A549 (cell line): ENCODE results near the gene SNRNP70. TPM values are rescaled to one million over a fixed set of nuclear protein-coding genes. Genes with fewer than 3 reads are reported as not detected.
A peak's percentile ranks its signal among the peaks of the same experiment; 100 is the strongest.
"Not testable (repeated sequence)": the region's sequence is repeated elsewhere in the genome, so short reads cannot be mapped to it uniquely, and the experiment has no call there.

Experiments
- ATAC-seq, 2 experiments: fragments of 200-7000 bp in 1 of 2; fragments of >200 bp in 1 of 2; cut with Nextera tagmentation in 1 of 2; cut with Tn5 transposase in 1 of 2; 3 replicates each; pipeline versions ENCODE4 v1.8.0 to v1.9.1; 2018 to 2020; ENCODE audit warnings: mild to moderate bottlenecking in 1 of 2, moderate library complexity in 1 of 2
- CTCF ChIA-PET: fragments of 300-600 bp; sonication (Branson Sonifier 250); formaldehyde crosslinking; extraction: SDS; loops from one replicate; lab custom pipeline; 2021; ENCODE audit warnings: antibody characterized with exemption, inconsistent platforms; lab: Yijun Ruan, JAX
- POLR2A ChIA-PET: fragments of 350-600 bp; formaldehyde crosslinking; extraction: SDS; loops from one replicate; lab custom pipeline; 2021; ENCODE audit warnings: antibody characterized with exemption, inconsistent platforms; lab: Yijun Ruan, JAX
- DNase-seq, 2 experiments: peaks; one replicate each; pipeline versions ENCODE4 v3.0.0 to v3.0.0-alpha.2; 2011 to 2016; ENCODE audit warnings: low read depth in 1 of 2, low spot score in 1 of 2
- FAIRE-seq: peaks from 2 replicates; lab custom pipeline; 2011; peaks lifted over from hg19 to GRCh38; lab: Jason Lieb, UNC
- H3K27ac ChIP-seq, 2 experiments: fragments of >200 bp; sonication (Bioruptor Twin); formaldehyde crosslinking; 3 replicates each; pipeline ENCODE4 v1.5.1; 2016 to 2017
- H3K4me1 ChIP-seq: fragments of >200 bp; sonication (Bioruptor Twin); formaldehyde crosslinking; 3 replicates; pipeline ENCODE4 v1.6.1; 2016
- H3K4me2 ChIP-seq: fragments of >200 bp; sonication (Bioruptor Twin); formaldehyde crosslinking; 3 replicates; pipeline ENCODE4 v1.6.1; 2016
- H3K4me3 ChIP-seq: fragments of >200 bp; sonication (Bioruptor Twin); formaldehyde crosslinking; 3 replicates; pipeline ENCODE4 v1.5.1; 2016
- H3K9me3 ChIP-seq: fragments of >200 bp; sonication (Bioruptor Twin); formaldehyde crosslinking; 3 replicates; pipeline ENCODE4 v1.6.1; 2016
- CTCF ChIP-seq: fragments of >200 bp; sonication (Bioruptor Twin); formaldehyde crosslinking; IDR thresholded peaks from 3 replicates; pipeline ENCODE4 v1.5.1; 2016
- E2F6 ChIP-seq: IDR thresholded peaks from 2 replicates; pipeline ENCODE4 v1.6.1; 2012; ENCODE audit warnings: low read depth, borderline replicate concordance
- ELK1 ChIP-seq: fragments of 150-350 bp; IDR thresholded peaks from 2 replicates; pipeline ENCODE4 v1.6.1; 2014; ENCODE audit warnings: low read depth, mild to moderate bottlenecking, low read length
- EP300 ChIP-seq, 2 experiments: fragments of >200 bp; sonication (Bioruptor Twin); formaldehyde crosslinking; IDR thresholded peaks; 2 replicates in 1 of 2; 3 replicates in 1 of 2; pipeline ENCODE4 v1.6.1; 2016 to 2017
- ESRRA ChIP-seq: fragments of 150-350 bp; IDR thresholded peaks from 2 replicates; pipeline ENCODE4 v1.6.1; 2014; ENCODE audit warnings: mild to moderate bottlenecking, low read length, borderline replicate concordance
- FOXS1 ChIP-seq: fragments of 250-450 bp; sonication (Bioruptor Pico); IDR thresholded peaks from 2 replicates; pipeline ENCODE4 v1.5.0; 2020; ENCODE audit warnings: mild to moderate bottlenecking, moderate library complexity
- GATA3 ChIP-seq: IDR thresholded peaks from 2 replicates; pipeline ENCODE4 v1.6.1; 2012; ENCODE audit warnings: borderline replicate concordance
- HMGXB4 ChIP-seq: fragments of 250-450 bp; sonication (Bioruptor Pico); IDR thresholded peaks from 2 replicates; pipeline ENCODE4 v1.5.0; 2021; ENCODE audit warnings: mild to moderate bottlenecking, moderate library complexity, borderline replicate concordance
- HOXA7 ChIP-seq: fragments of 250-450 bp; sonication (Bioruptor Pico); IDR thresholded peaks from 2 replicates; pipeline ENCODE4 v1.5.0; 2020; ENCODE audit warnings: mild to moderate bottlenecking, moderate library complexity
- JUN ChIP-seq, 2 experiments: fragments of >200 bp; sonication (Bioruptor Twin); formaldehyde crosslinking; IDR thresholded peaks; 2 replicates in 1 of 2; 3 replicates in 1 of 2; pipeline ENCODE4 v1.6.1; 2016 to 2017
- MAX ChIP-seq: IDR thresholded peaks from 2 replicates; pipeline ENCODE4 v1.6.1; 2012
- MAZ ChIP-seq: fragments of 150-350 bp; IDR thresholded peaks from 2 replicates; pipeline ENCODE4 v1.6.1; 2014; ENCODE audit warnings: antibody characterized with exemption, low read depth, low read length, borderline replicate concordance
- MYC ChIP-seq: IDR thresholded peaks from 2 replicates; pipeline ENCODE4 v1.6.1; 2012; ENCODE audit warnings: mild to moderate bottlenecking, inconsistent platforms, low read length, improper control_type of control experiment, borderline replicate concordance
- NFE2L2 ChIP-seq: fragments of 150-350 bp; conservative IDR thresholded peaks from 2 replicates; pipeline ENCODE4 v1.6.1; 2014; ENCODE audit warnings: low read length
- NPAS2 ChIP-seq: fragments of 250-450 bp; sonication (Bioruptor Pico); IDR thresholded peaks from 2 replicates; pipeline ENCODE4 v1.8.0; 2022; ENCODE audit warnings: mild to moderate bottlenecking, moderate library complexity, borderline replicate concordance
- NR3C1 ChIP-seq: fragments of >200 bp; sonication (Bioruptor Twin); formaldehyde crosslinking; IDR thresholded peaks from 3 replicates; pipeline ENCODE4 v1.6.1; 2017
- POLR2A ChIP-seq: IDR thresholded peaks from 2 replicates; pipeline ENCODE4 v1.6.1; 2012; ENCODE audit warnings: mild to moderate bottlenecking, low read length
- RAD21 ChIP-seq, 2 experiments: fragments of >200 bp in 1 of 2; sonication (Bioruptor Twin) in 1 of 2; formaldehyde crosslinking in 1 of 2; IDR thresholded peaks in 1 of 2; conservative IDR thresholded peaks in 1 of 2; 2 replicates in 1 of 2; 3 replicates in 1 of 2; pipeline ENCODE4 v1.6.1; 2012 to 2018; ENCODE audit warnings: inconsistent platforms in 1 of 2
- RFX5 ChIP-seq: fragments of 450-650 bp; IDR thresholded peaks from 2 replicates; pipeline ENCODE4 v1.7.1; 2014; ENCODE audit warnings: antibody characterized with exemption, mild to moderate bottlenecking, moderate library complexity
- RNF2 ChIP-seq: fragments of 200-600 bp; sonication (generic); IDR thresholded peaks from 2 replicates; pipeline ENCODE4 v1.6.1; 2016; ENCODE audit warnings: low read depth, mild to moderate bottlenecking, antibody characterized with exemption, moderate library complexity, borderline replicate concordance
- USF2 ChIP-seq: fragments of 450-650 bp; IDR thresholded peaks from 2 replicates; pipeline ENCODE4 v1.6.1; 2014; ENCODE audit warnings: antibody characterized with exemption
- ZNF302 ChIP-seq: fragments of 250-450 bp; sonication (Bioruptor Pico); IDR thresholded peaks from 2 replicates; pipeline ENCODE4 v1.9.0; 2021; ENCODE audit warnings: inconsistent platforms, mild to moderate bottlenecking, moderate library complexity
- WGBS: methylation state at CpG from one replicate; pipeline ENCODE4 v1.1.6; 2017; ENCODE audit errors: missing lambda C conversion rate; 5-methylcytosine and 5-hydroxymethylcytosine counted together
- polyA plus RNA-seq, 4 experiments: library from polyadenylated mRNA; depleted of rRNA in 3 of 4; stranded (reverse); fragments of >200 nt; fragmentation: RNase III in 1 of 4; extraction: RNeasy Plus Mini Kit Qiagen cat#74134 plus additional on column Dnase treatment in 1 of 4; gene quantifications; 2 replicates in 3 of 4; 3 replicates in 1 of 4; pipeline ENCODE4 v1.2.3, GENCODE V29; 2011 to 2017

SNRNP70 gene
- polyA plus RNA-seq, 2 of the 4 experiments (the other 2 are of a cell fraction): 214 to 350 TPM

- Histone ChIP-seq H3K4me1 (peaks cover 11% of the 10 kb centered on the region), H3K4me3 (peak overlapping the region; percentile 54), H3K9me3 (no peaks in the 10 kb centered on the region), H3K27ac (peak overlapping the region; percentile 64 to 87), H3K4me2 (peak overlapping the region; percentile 85)
- TF ChIP-seq RNF2: no peak
- no peak for TF ChIP-seq ESRRA
- no peak for TF ChIP-seq ZNF302
- TF ChIP-seq NPAS2 (CRISPR knock-in tag): no peak
- no peak for TF ChIP-seq HMGXB4
- TF ChIP-seq FOXS1 (CRISPR knock-in tag): no peak
- no peak for TF ChIP-seq USF2
- peak; percentile 76 for TF ChIP-seq MAX
- peak; percentile 18; the same call in 1 of the 2 replicates for TF ChIP-seq GATA3
- no peak for TF ChIP-seq NR3C1
- TF ChIP-seq ELK1: no peak
- peak; percentile 80 for TF ChIP-seq E2F6
- no peak for TF ChIP-seq EP300 (IDR thresholded peaks at IDR 0.05)
- TF ChIP-seq RAD21 (conservative IDR thresholded peaks at IDR 0.05 in 1 of 2, IDR thresholded peaks at IDR 0.05 in 1 of 2): no peak
- no peak for TF ChIP-seq RFX5
- peak; percentile 48; the same call in 1 of the 2 replicates for TF ChIP-seq POLR2A
- no peak for TF ChIP-seq NFE2L2
- no peak for TF ChIP-seq HOXA7 (CRISPR knock-in tag)
- TF ChIP-seq MYC: no peak
- TF ChIP-seq JUN (IDR thresholded peaks at IDR 0.05): peak in 1 of 2 experiments; percentile 44; a peak in 1 of 5 replicates
- no peak for TF ChIP-seq MAZ
- TF ChIP-seq CTCF: peak; percentile 15; the same call in 1 of the 3 replicates
- ChIA-PET POLR2A (interaction anchor here (0.5 to 1.8 kb wide), 6 partner anchors 9 to 283 kb away, joined by 3 to 5 read pairs (median 4); partner anchors contain the start of genes GYS1 and RUVBL2), CTCF (interaction anchor here (0.6 to 7.3 kb wide), 22 partner anchors 9 to 269 kb away, joined by 3 to 96 read pairs (median 6); partner anchors contain the start of genes GYS1, KCNA7, NTF4 and RUVBL2)
- peak; percentile 64 to 92 for DNase-seq
- 16% methylated on average over 29 of the region's 63 CpGs for WGBS
- peak; percentile 88 to 92 for ATAC-seq
- peak; percentile 36 for FAIRE-seq
Observed at GRCh38 chr19:49056101-49056901, 28.9 kb upstream of the SNRNP70 start.

GRCh38 chr19:49056902-49057596 is 28.2 kb upstream of the SNRNP70 start:
- ChIA-PET CTCF (interaction anchor here (0.6 to 7.3 kb wide), 16 partner anchors 8 to 80 kb away, joined by 3 to 96 read pairs (median 6); partner anchors contain the start of genes GYS1, KCNA7, NTF4 and RUVBL2), POLR2A (interaction anchor here (0.6 to 1.8 kb wide), 3 partner anchors 38 to 71 kb away, joined by 4 to 5 read pairs (median 4); no protein-coding TSS in a partner anchor)
- peaks cover 11% of the 10 kb centered on the region for H3K4me1 ChIP-seq
- WGBS: 81% methylated on average over 34 of the region's 34 CpGs
- H3K4me2 ChIP-seq: peak overlapping the region; percentile 85
- not testable (repeated sequence) for H3K9me3 ChIP-seq, DNase-seq, FAIRE-seq
- peak overlapping the region; percentile 54 for H3K4me3 ChIP-seq
- H3K27ac ChIP-seq: peak overlapping the region; percentile 64 to 87; a peak in 5 of 6 replicates
- peak; percentile 4 to 6; a peak in 3 of 6 replicates for ATAC-seq
